HepG2 (cell line): ENCODE data around the gene ZNF714. TPM values are rescaled to one million over a fixed set of nuclear protein-coding genes. Genes with fewer than 3 reads are reported as not detected.

Experiments
- KLF13 ChIP-seq: sonication (generic); formaldehyde crosslinking; IDR thresholded peaks from 2 replicates; pipeline ENCODE4 v1.4.0; 2020; ENCODE audit warnings: mild to moderate bottlenecking, missing genetic modification reagents
- NONO ChIP-seq, 2 experiments: fragments of 450-650 bp in 1 of 2; sonication (generic) in 1 of 2; formaldehyde crosslinking in 1 of 2; IDR thresholded peaks in 1 of 2; conservative IDR thresholded peaks in 1 of 2; 2 replicates each; pipeline versions ENCODE4 v1.6.1 to v1.8.0; 2017 to 2022; ENCODE audit warnings: mild to moderate bottlenecking in 1 of 2, missing genetic modification reagents in 1 of 2, moderate library complexity in 1 of 2
- RARA ChIP-seq: IDR thresholded peaks from 2 replicates; pipeline ENCODE4 v1.6.1; 2016; ENCODE audit warnings: missing genetic modification reagents, missing compliant biosample characterization
- YY1 ChIP-seq: IDR thresholded peaks from 2 replicates; pipeline ENCODE4 v1.6.1; 2011; ENCODE audit warnings: low read length, low read depth, moderate library complexity, mild to moderate bottlenecking; ENCODE audit not compliant: insufficient read depth, insufficient replicate concordance
- ZNF44 ChIP-seq: sonication (generic); formaldehyde crosslinking; IDR thresholded peaks from 2 replicates; pipeline ENCODE4 v1.5.1; 2020; ENCODE audit warnings: mild to moderate bottlenecking, missing genetic modification reagents
- ZSCAN21 ChIP-seq: sonication (generic); formaldehyde crosslinking; IDR thresholded peaks from 2 replicates; pipeline ENCODE4 v1.8.0; 2022; ENCODE audit warnings: mild to moderate bottlenecking, missing genetic modification reagents, moderate library complexity, borderline replicate concordance
- polyA plus RNA-seq, 8 experiments: library from polyadenylated mRNA; depleted of rRNA in 3 of 8; stranded (reverse) in 7 of 8; unstranded in 1 of 8; fragments of >200 nt; fragmentation: Illumina TruSeq in 4 of 8; extraction: Trizol in 4 of 8; gene quantifications; 2 replicates each; pipeline versions ENCODE4 v1.2.1 to v1.2.3, GENCODE V29; 2011 to 2016; ENCODE audit warnings: low read depth in 4 of 8, missing spikeins in 1 of 8, mixed read lengths in 1 of 8; ENCODE audit not compliant: insufficient read depth in 1 of 8
- total RNA-seq, 5 experiments: library from RNA; depleted of rRNA; stranded (reverse); fragments of >200 nt; fragmentation: Illumina TruSeq; extraction: Trizol; gene quantifications; 2 replicates each; pipeline ENCODE4 v1.2.3, GENCODE V29; 2016; ENCODE audit warnings: low read depth in 1 of 5
- TF ChIP-seq, protein P1 (sequence below): sonication (generic); formaldehyde crosslinking; conservative IDR thresholded peaks from 2 replicates; pipeline ENCODE4 v1.4.0; 2020; ENCODE audit warnings: missing genetic modification reagents
- TF ChIP-seq, protein P2 (sequence below): sonication (generic); formaldehyde crosslinking; IDR thresholded peaks from 2 replicates; pipeline ENCODE4 v1.4.0; 2020; ENCODE audit warnings: mild to moderate bottlenecking, missing genetic modification reagents
- TF ChIP-seq, protein P3 (sequence below): sonication (generic); formaldehyde crosslinking; IDR thresholded peaks from 2 replicates; pipeline ENCODE4 v1.8.1; 2022; ENCODE audit warnings: low read depth, mild to moderate bottlenecking, missing genetic modification reagents
- TF ChIP-seq, protein P4 (sequence below): sonication (generic); formaldehyde crosslinking; IDR thresholded peaks from 2 replicates; pipeline ENCODE4 v1.5.0; 2020; ENCODE audit warnings: mild to moderate bottlenecking, missing genetic modification reagents
- TF ChIP-seq, protein P5 (sequence below): sonication (generic); formaldehyde crosslinking; IDR thresholded peaks from 2 replicates; pipeline ENCODE4 v1.4.0; 2020; ENCODE audit warnings: missing genetic modification reagents
- TF ChIP-seq, protein P6 (sequence below): sonication (generic); formaldehyde crosslinking; IDR thresholded peaks from 2 replicates; pipeline ENCODE4 v1.5.0; 2020; ENCODE audit warnings: missing genetic modification reagents

Gene ZNF714
- total and polyA plus RNA-seq, 2 of the 13 experiments (the other 11 are each of a cell fraction or from before 2014, with no cell fraction given): 6.7 to 27.8 TPM

DNA sequence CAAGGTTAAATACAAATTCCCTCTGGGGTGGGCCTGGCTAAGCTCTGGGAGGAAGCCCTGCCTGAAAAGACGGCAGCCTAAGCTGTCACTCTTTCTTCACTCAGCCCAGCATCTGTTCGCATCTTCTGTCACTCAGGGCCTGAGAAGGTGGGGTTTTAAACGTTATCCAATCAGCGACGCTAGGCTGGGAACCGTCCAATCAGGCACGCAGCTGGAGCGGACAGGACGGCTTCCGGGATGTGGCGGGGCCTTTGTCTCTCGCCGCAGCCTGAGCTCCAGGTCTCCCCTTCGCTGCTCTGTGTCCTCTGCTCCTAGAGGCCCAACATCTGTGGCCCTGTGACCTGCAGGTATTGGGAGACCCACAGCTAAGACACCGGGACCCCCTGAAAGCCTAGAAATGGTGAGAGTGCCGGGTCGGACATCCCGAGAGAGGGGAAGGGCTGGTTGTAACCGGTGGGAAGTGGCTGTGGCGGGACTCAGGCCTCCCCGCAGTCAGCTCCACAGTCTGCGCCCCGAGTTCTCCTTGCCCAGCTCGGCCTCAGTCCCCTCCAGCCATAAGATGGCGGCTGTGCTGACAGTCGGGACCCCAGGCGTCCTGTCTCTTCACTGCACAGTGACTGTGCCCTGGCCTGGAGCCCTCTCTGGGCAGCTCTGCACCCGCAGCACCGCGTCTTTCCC is 59.9 kb downstream of the ZNF714 start, which contains the start of gene ZNF431 (continued):
- TF ChIP-seq, protein P1, sequence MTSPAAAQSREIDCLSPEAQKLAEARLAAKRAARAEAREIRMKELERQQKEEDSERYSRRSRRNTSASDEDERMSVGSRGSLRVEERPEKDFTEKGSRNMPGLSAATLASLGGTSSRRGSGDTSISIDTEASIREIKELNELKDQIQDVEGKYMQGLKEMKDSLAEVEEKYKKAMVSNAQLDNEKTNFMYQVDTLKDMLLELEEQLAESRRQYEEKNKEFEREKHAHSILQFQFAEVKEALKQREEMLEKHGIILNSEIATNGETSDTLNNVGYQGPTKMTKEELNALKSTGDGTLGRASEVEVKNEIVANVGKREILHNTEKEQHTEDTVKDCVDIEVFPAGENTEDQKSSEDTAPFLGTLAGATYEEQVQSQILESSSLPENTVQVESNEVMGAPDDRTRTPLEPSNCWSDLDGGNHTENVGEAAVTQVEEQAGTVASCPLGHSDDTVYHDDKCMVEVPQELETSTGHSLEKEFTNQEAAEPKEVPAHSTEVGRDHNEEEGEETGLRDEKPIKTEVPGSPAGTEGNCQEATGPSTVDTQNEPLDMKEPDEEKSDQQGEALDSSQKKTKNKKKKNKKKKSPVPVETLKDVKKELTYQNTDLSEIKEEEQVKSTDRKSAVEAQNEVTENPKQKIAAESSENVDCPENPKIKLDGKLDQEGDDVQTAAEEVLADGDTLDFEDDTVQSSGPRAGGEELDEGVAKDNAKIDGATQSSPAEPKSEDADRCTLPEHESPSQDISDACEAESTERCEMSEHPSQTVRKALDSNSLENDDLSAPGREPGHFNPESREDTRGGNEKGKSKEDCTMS: no peak
- TF ChIP-seq ZNF44 (CRISPR knock-in tag): no peak
- TF ChIP-seq RARA (CRISPR knock-in tag): no peak
- TF ChIP-seq, protein P2, sequence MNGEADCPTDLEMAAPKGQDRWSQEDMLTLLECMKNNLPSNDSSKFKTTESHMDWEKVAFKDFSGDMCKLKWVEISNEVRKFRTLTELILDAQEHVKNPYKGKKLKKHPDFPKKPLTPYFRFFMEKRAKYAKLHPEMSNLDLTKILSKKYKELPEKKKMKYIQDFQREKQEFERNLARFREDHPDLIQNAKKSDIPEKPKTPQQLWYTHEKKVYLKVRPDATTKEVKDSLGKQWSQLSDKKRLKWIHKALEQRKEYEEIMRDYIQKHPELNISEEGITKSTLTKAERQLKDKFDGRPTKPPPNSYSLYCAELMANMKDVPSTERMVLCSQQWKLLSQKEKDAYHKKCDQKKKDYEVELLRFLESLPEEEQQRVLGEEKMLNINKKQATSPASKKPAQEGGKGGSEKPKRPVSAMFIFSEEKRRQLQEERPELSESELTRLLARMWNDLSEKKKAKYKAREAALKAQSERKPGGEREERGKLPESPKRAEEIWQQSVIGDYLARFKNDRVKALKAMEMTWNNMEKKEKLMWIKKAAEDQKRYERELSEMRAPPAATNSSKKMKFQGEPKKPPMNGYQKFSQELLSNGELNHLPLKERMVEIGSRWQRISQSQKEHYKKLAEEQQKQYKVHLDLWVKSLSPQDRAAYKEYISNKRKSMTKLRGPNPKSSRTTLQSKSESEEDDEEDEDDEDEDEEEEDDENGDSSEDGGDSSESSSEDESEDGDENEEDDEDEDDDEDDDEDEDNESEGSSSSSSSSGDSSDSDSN (CRISPR knock-in tag): peak; percentile 83
- TF ChIP-seq NONO (IDR thresholded peaks at IDR 0.05): no peak
- TF ChIP-seq NONO (CRISPR knock-in tag; conservative IDR thresholded peaks at IDR 0.05): peak; percentile 59; the same call in 1 of the 2 replicates
- TF ChIP-seq, protein P3, sequence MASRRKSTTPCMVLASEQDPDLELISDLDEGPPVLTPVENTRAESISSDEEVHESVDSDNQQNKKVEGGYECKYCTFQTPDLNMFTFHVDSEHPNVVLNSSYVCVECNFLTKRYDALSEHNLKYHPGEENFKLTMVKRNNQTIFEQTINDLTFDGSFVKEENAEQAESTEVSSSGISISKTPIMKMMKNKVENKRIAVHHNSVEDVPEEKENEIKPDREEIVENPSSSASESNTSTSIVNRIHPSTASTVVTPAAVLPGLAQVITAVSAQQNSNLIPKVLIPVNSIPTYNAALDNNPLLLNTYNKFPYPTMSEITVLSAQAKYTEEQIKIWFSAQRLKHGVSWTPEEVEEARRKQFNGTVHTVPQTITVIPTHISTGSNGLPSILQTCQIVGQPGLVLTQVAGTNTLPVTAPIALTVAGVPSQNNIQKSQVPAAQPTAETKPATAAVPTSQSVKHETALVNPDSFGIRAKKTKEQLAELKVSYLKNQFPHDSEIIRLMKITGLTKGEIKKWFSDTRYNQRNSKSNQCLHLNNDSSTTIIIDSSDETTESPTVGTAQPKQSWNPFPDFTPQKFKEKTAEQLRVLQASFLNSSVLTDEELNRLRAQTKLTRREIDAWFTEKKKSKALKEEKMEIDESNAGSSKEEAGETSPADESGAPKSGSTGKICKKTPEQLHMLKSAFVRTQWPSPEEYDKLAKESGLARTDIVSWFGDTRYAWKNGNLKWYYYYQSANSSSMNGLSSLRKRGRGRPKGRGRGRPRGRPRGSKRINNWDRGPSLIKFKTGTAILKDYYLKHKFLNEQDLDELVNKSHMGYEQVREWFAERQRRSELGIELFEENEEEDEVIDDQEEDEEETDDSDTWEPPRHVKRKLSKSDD: no peak
- TF ChIP-seq KLF13 (CRISPR knock-in tag): no peak
- TF ChIP-seq YY1: peak; percentile 78
- TF ChIP-seq, protein P4, sequence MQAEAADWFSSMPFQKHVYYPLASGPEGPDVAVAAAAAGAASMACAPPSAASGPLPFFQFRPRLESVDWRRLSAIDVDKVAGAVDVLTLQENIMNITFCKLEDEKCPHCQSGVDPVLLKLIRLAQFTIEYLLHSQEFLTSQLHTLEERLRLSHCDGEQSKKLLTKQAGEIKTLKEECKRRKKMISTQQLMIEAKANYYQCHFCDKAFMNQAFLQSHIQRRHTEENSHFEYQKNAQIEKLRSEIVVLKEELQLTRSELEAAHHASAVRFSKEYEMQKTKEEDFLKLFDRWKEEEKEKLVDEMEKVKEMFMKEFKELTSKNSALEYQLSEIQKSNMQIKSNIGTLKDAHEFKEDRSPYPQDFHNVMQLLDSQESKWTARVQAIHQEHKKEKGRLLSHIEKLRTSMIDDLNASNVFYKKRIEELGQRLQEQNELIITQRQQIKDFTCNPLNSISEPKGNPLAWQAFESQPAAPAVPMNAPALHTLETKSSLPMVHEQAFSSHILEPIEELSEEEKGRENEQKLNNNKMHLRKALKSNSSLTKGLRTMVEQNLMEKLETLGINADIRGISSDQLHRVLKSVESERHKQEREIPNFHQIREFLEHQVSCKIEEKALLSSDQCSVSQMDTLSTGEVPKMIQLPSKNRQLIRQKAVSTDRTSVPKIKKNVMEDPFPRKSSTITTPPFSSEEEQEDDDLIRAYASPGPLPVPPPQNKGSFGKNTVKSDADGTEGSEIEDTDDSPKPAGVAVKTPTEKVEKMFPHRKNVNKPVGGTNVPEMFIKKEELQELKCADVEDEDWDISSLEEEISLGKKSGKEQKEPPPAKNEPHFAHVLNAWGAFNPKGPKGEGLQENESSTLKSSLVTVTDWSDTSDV (CRISPR knock-in tag): peak; percentile 89; the same call in 1 of the 2 replicates
- TF ChIP-seq, protein P5, sequence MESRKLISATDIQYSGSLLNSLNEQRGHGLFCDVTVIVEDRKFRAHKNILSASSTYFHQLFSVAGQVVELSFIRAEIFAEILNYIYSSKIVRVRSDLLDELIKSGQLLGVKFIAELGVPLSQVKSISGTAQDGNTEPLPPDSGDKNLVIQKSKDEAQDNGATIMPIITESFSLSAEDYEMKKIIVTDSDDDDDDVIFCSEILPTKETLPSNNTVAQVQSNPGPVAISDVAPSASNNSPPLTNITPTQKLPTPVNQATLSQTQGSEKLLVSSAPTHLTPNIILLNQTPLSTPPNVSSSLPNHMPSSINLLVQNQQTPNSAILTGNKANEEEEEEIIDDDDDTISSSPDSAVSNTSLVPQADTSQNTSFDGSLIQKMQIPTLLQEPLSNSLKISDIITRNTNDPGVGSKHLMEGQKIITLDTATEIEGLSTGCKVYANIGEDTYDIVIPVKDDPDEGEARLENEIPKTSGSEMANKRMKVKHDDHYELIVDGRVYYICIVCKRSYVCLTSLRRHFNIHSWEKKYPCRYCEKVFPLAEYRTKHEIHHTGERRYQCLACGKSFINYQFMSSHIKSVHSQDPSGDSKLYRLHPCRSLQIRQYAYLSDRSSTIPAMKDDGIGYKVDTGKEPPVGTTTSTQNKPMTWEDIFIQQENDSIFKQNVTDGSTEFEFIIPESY (CRISPR knock-in tag): no peak
- TF ChIP-seq, protein P6, sequence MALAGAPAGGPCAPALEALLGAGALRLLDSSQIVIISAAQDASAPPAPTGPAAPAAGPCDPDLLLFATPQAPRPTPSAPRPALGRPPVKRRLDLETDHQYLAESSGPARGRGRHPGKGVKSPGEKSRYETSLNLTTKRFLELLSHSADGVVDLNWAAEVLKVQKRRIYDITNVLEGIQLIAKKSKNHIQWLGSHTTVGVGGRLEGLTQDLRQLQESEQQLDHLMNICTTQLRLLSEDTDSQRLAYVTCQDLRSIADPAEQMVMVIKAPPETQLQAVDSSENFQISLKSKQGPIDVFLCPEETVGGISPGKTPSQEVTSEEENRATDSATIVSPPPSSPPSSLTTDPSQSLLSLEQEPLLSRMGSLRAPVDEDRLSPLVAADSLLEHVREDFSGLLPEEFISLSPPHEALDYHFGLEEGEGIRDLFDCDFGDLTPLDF (CRISPR knock-in tag): no peak
- TF ChIP-seq ZSCAN21: no peak
